GM12878 (cell line): Measurements from ENCODE around the gene KIF3A. TPM values are rescaled to one million over a fixed set of nuclear protein-coding genes. Genes with fewer than 3 reads are reported as not detected.

Experiments used
- BMI1 ChIP-seq: fragments of 450-650 bp; IDR thresholded peaks from 2 replicates; pipeline ENCODE4 v1.6.1; 2016; ENCODE audit warnings: mild to moderate bottlenecking, moderate library complexity, borderline replicate concordance
- BRCA1 ChIP-seq: IDR thresholded peaks from 2 replicates; pipeline ENCODE4 v1.6.1; 2011; ENCODE audit warnings: low read depth, low read length, improper control_type of control experiment
- CBX5 ChIP-seq: sonication (generic); IDR thresholded peaks from 2 replicates; pipeline ENCODE4 v1.6.1; 2016; ENCODE audit warnings: low read depth, moderate library complexity, mild to moderate bottlenecking, inconsistent platforms
- CHD1 ChIP-seq: IDR thresholded peaks from 2 replicates; pipeline ENCODE4 v1.6.1; 2012; ENCODE audit warnings: low read depth, low read length, improper control_type of control experiment
- CREM ChIP-seq: IDR thresholded peaks from 2 replicates; pipeline ENCODE4 v1.6.1; 2014; ENCODE audit warnings: antibody characterized with exemption, low read depth
- FOXM1 ChIP-seq: IDR thresholded peaks from 2 replicates; pipeline ENCODE4 v1.6.1; 2012; ENCODE audit warnings: low read depth, mild to moderate bottlenecking, inconsistent platforms, low read length, moderate library complexity
- GABPA ChIP-seq: IDR thresholded peaks from 2 replicates; pipeline ENCODE4 v1.6.1; 2014; ENCODE audit warnings: antibody characterized with exemption, low read depth, mild to moderate bottlenecking, inconsistent platforms
- HCFC1 ChIP-seq: fragments of 150-350 bp; IDR thresholded peaks from 2 replicates; pipeline ENCODE4 v1.6.1; 2014; ENCODE audit warnings: low read length
- HDAC6 ChIP-seq: fragments of 200-600 bp; sonication (generic); IDR thresholded peaks from one replicate; pipeline ENCODE4 v1.8.0; 2017; ENCODE audit warnings: antibody characterized with exemption; ENCODE audit not compliant: unreplicated experiment
- IRF4 ChIP-seq: IDR thresholded peaks from 2 replicates; pipeline ENCODE4 v1.6.1; 2011; ENCODE audit warnings: low read depth, low read length
- IRF5 ChIP-seq: fragments of 450-650 bp; IDR thresholded peaks from 2 replicates; pipeline ENCODE4 v1.6.1; 2017; ENCODE audit warnings: borderline replicate concordance
- JUND ChIP-seq: IDR thresholded peaks from 2 replicates; pipeline ENCODE4 v1.6.1; 2012; ENCODE audit warnings: low read depth, mild to moderate bottlenecking, low read length, improper control_type of control experiment, moderate library complexity
- MXI1 ChIP-seq: fragments of 150-350 bp; IDR thresholded peaks from 2 replicates; pipeline ENCODE4 v1.6.1; 2011; ENCODE audit warnings: low read depth, mild to moderate bottlenecking, inconsistent platforms, low read length, improper control_type of control experiment
- NFYB ChIP-seq: IDR thresholded peaks from 2 replicates; pipeline ENCODE4 v1.6.1; 2011; ENCODE audit warnings: low read depth, mild to moderate bottlenecking, low read length, improper control_type of control experiment, moderate library complexity; ENCODE audit not compliant: insufficient read depth
- POLR2AphosphoS5 ChIP-seq: IDR thresholded peaks from 2 replicates; pipeline ENCODE4 v1.6.1; 2011; ENCODE audit warnings: mild to moderate bottlenecking, low read length, inconsistent platforms
- POU2F2 ChIP-seq: IDR thresholded peaks from 3 replicates; pipeline ENCODE4 v1.6.1; 2011; ENCODE audit warnings: low read depth, mild to moderate bottlenecking, low read length, borderline replicate concordance
- PRDM15 ChIP-seq: fragments of 450-650 bp; formaldehyde crosslinking; IDR thresholded peaks from 2 replicates; pipeline ENCODE4 v1.4.0; 2020; ENCODE audit warnings: mild to moderate bottlenecking, moderate library complexity
- RELA ChIP-seq: fragments of 450-650 bp; IDR thresholded peaks from 2 replicates; pipeline ENCODE4 v1.8.0; 2014; ENCODE audit warnings: borderline replicate concordance; ENCODE audit not compliant: partially characterized antibody
- RUNX3 ChIP-seq: IDR thresholded peaks from 2 replicates; pipeline ENCODE4 v1.6.1; 2012; ENCODE audit warnings: low read length, inconsistent platforms
- TARDBP ChIP-seq: IDR thresholded peaks from 2 replicates; pipeline ENCODE4 v1.6.1; 2016; ENCODE audit warnings: borderline replicate concordance
- USF2 ChIP-seq: IDR thresholded peaks from 2 replicates; pipeline ENCODE4 v1.6.1; 2011; ENCODE audit warnings: low read depth, low read length, improper control_type of control experiment, borderline replicate concordance
- YY1 ChIP-seq: IDR thresholded peaks from 2 replicates; pipeline ENCODE4 v1.6.1; 2011; ENCODE audit warnings: low read depth, mild to moderate bottlenecking, low read length
- ZNF687 ChIP-seq: fragments of 450-650 bp; IDR thresholded peaks from 2 replicates; pipeline ENCODE4 v1.6.1; 2017; ENCODE audit warnings: mild to moderate bottlenecking, moderate library complexity
- polyA plus RNA-seq, 11 experiments: library from polyadenylated mRNA; depleted of rRNA in 4 of 11; unstranded in 6 of 11; stranded (reverse) in 5 of 11; fragments of >200 nt; fragmentation: Nextera tagmentation in 4 of 11; fragmentation: Illumina TruSeq in 1 of 11; extraction: Ambion mirVana in 4 of 11; extraction: Trizol in 1 of 11; gene quantifications; 1 replicate in 1 of 11; 2 replicates in 10 of 11; pipeline versions ENCODE4 v1.2.1 to v1.2.3, GENCODE V29; 2011 to 2016; ENCODE audit warnings: inconsistent platforms in 2 of 11, missing spikeins in 2 of 11, low read depth in 1 of 11
- total RNA-seq, 4 experiments: library from RNA; depleted of rRNA in 3 of 4; stranded (reverse); fragments of >200 nt in 3 of 4; fragmentation: Illumina TruSeq in 1 of 4; extraction: Trizol in 1 of 4; gene quantifications; 2 replicates each; pipeline versions ENCODE4 v1.2.1 to v1.2.3, GENCODE V29; 2013 to 2021

Gene KIF3A
- total and polyA plus RNA-seq, 10 of the 15 experiments (the other 5 are each of a cell fraction or from before 2014, with no cell fraction given), result 2.7 to 36.5 (median 10.0) TPM

- TF ChIP-seq ZNF687, result peak; percentile 71; the same call in 1 of the 2 replicates
- TF ChIP-seq MXI1, result no peak
- no peak for TF ChIP-seq CBX5
- no peak for TF ChIP-seq JUND
- TF ChIP-seq YY1, result no peak
- TF ChIP-seq NFYB, result no peak
- no peak for TF ChIP-seq TARDBP
- TF ChIP-seq IRF4, result 0 out of 2 replicates have a peak, but pooled peaks have one; percentile 42
- TF ChIP-seq FOXM1, result peak; percentile 52; the same call in 1 of the 2 replicates
- no peak for TF ChIP-seq HDAC6
- peak; percentile 94 for TF ChIP-seq RELA
- no peak for TF ChIP-seq POLR2AphosphoS5
- TF ChIP-seq HCFC1, result no peak
- no peak for TF ChIP-seq PRDM15
- peak; percentile 87 for TF ChIP-seq CREM
- no peak for TF ChIP-seq BRCA1
- TF ChIP-seq CHD1, result no peak
- no peak for TF ChIP-seq USF2
- no peak; the same call in 1 of the 2 replicates for TF ChIP-seq BMI1
- TF ChIP-seq IRF5, result no peak
- TF ChIP-seq RUNX3, result peak; percentile 53
- TF ChIP-seq GABPA, result no peak
- TF ChIP-seq POU2F2, result no peak
Observed at GRCh38 chr5:132751444-132751843, 14.1 kb upstream of the KIF3A start (continued).
